Fibroblast of the aortic adventitia (primary cell): Measurements from ENCODE around the gene SMAD7. TPM values are rescaled to one million over a fixed set of nuclear protein-coding genes. Genes with fewer than 3 reads are reported as not detected.

Experiments used
- DNase-seq: peaks from one replicate; pipeline ENCODE4 v3.0.0-alpha.2; 2010; ENCODE audit warnings: low read depth
- H3K4me3 ChIP-seq: 2 replicates; pipeline ENCODE4 v1.5.1; 2011; ENCODE audit warnings: low read depth, mild to moderate bottlenecking, control low read depth, low read length, moderate library complexity
- total RNA-seq: library from RNA; depleted of rRNA; stranded (reverse); fragments of >200 nt; gene quantifications from 2 replicates; pipeline ENCODE4 v1.2.3, GENCODE V29; 2012; ENCODE audit warnings: low replicate concordance
- TF ChIP-seq, protein P1 (sequence below): IDR thresholded peaks from 2 replicates; pipeline ENCODE4 v1.5.1; 2011; ENCODE audit warnings: mild to moderate bottlenecking, low read length, control low read depth, inconsistent platforms; ENCODE audit not compliant: insufficient read depth

Gene SMAD7
- total RNA-seq, 1 donor, result 27.2 TPM

GRCh38 chr18:48877941-48878340 is 72.8 kb downstream of the SMAD7 start:
- DNase-seq, result no peak
- H3K4me3 ChIP-seq, result no peak overlapping the region
- TF ChIP-seq, protein P1, sequence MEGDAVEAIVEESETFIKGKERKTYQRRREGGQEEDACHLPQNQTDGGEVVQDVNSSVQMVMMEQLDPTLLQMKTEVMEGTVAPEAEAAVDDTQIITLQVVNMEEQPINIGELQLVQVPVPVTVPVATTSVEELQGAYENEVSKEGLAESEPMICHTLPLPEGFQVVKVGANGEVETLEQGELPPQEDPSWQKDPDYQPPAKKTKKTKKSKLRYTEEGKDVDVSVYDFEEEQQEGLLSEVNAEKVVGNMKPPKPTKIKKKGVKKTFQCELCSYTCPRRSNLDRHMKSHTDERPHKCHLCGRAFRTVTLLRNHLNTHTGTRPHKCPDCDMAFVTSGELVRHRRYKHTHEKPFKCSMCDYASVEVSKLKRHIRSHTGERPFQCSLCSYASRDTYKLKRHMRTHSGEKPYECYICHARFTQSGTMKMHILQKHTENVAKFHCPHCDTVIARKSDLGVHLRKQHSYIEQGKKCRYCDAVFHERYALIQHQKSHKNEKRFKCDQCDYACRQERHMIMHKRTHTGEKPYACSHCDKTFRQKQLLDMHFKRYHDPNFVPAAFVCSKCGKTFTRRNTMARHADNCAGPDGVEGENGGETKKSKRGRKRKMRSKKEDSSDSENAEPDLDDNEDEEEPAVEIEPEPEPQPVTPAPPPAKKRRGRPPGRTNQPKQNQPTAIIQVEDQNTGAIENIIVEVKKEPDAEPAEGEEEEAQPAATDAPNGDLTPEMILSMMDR, result no peak

GRCh38 chr18:48876590-48876989 is 74.2 kb downstream of the SMAD7 start:
- DNase-seq, result no peak
- TF ChIP-seq, protein P1, result no peak
- no peak overlapping the region for H3K4me3 ChIP-seq

- no peak for DNase-seq
- TF ChIP-seq, protein P1, result no peak
- H3K4me3 ChIP-seq, result no peak overlapping the region
Observed at GRCh38 chr18:48875942-48876511, 74.7 kb downstream of the SMAD7 start.

DNA sequence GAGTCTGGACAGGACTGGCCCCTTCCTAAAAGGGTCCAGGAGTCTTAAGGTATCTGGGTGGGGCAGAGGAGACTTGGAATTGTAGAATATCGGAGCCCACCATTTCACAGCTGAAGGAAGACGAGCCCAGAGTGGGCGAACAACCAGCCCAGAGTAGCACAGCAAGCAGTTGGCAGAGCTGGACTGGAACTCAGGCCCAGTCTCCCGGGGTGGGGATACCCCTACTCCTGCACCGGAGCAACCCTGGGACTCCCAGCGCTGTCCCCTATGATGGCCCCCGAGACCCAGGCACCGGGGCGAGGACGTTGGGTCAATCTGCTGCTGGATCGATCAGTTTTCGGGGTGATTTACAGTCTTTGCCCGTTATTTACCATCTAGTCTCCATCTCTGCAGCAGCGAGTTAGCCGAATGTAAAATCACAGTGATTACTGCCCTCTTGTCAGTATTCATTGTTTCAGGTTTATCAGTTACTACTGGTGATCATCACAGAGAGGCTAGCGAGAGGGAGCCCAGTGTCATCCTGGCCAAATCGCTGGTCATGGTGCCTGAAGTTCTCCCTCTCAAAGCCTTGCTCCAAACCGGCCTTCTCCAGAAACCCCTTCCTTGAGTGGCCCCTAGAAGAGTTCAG is 75.3 kb downstream of the SMAD7 start:
- DNase-seq, result no peak
- TF ChIP-seq, protein P1, result no peak
- H3K4me3 ChIP-seq, result no peak overlapping the region

- no peak overlapping the region for H3K4me3 ChIP-seq
- DNase-seq, result no peak
- TF ChIP-seq, protein P1, result no peak
Observed at GRCh38 chr18:48874701-48875162, 76.0 kb downstream of the SMAD7 start.

GRCh38 chr18:48874233-48874632 is 76.5 kb downstream of the SMAD7 start:
- H3K4me3 ChIP-seq, result no peak overlapping the region
- DNase-seq, result no peak
- TF ChIP-seq, protein P1, result no peak
